Natural killer cell treated with Interleukin-12 subunit alpha and Interleukin-12 subunit beta and Interleukin-15 and Interleukin-18, amount 100 ng/mL, for 72 hours (primary cell): ENCODE results near the gene SOX8. TPM values are rescaled to one million over a fixed set of nuclear protein-coding genes. Genes with fewer than 3 reads are reported as not detected.

Source experiments
- ATAC-seq, 2 donors: fragments of 150-1000 bp; cut with Tn5 transposase in 1 of 2; sonication (Bioruptor Pico), chemical (Tn5 transposase) in 1 of 2; 2 replicates each; pipeline ENCODE4 v1.10.0; 2021
- DNase-seq: peaks from one replicate; pipeline ENCODE4 v3.0.0; 2022; ENCODE audit warnings: low spot score
- H3K27ac Mint-ChIP-seq, 2 donors: 1 replicate in 1 of 2; 2 replicates in 1 of 2; pipeline ENCODE4 v1.8.0; 2022; ENCODE audit warnings: mixed read lengths in 2 of 2, mild to moderate bottlenecking in 1 of 2, moderate library complexity in 1 of 2
- H3K27me3 Mint-ChIP-seq, 2 donors: 1 replicate in 1 of 2; 2 replicates in 1 of 2; pipeline ENCODE4 v1.8.0; 2022; ENCODE audit warnings: mixed read lengths in 2 of 2
- H3K36me3 Mint-ChIP-seq: one replicate; pipeline ENCODE4 v1.8.0; 2022; ENCODE audit warnings: mixed read lengths
- H3K4me1 Mint-ChIP-seq, 2 donors: 1 replicate in 1 of 2; 2 replicates in 1 of 2; pipeline ENCODE4 v1.8.0; 2022; ENCODE audit warnings: low read depth in 2 of 2, mixed read lengths in 2 of 2, mild to moderate bottlenecking in 1 of 2
- H3K4me3 Mint-ChIP-seq: one replicate; pipeline ENCODE4 v1.8.0; 2022; ENCODE audit warnings: mixed read lengths
- H3K9me3 Mint-ChIP-seq: 2 replicates; pipeline ENCODE4 v1.8.0; 2022; ENCODE audit warnings: mixed read lengths
- total RNA-seq, 2 donors: library from RNA; stranded (reverse); gene quantifications; one replicate each; pipeline ENCODE4 v1.2.3, GENCODE V29; 2022

The SOX8 gene
- total RNA-seq, 2 donors from 2014 or later: 0.20 TPM; not detected in 1

GRCh38 chr16:972316-973002 lies 9.1 kb upstream of the SOX8 start:
- Mint-ChIP-seq H3K9me3 (no peaks in the 10 kb centered on the region), H3K4me3 (peak overlapping the region; percentile 71), H3K27ac (peak overlapping the region in 1 of 2 donors; percentile 61), H3K27me3 (peaks cover 0 to under 1% of the 10 kb centered on the region in 2 donors), H3K4me1 (peaks cover 7 to 17% of the 10 kb centered on the region in 2 donors), H3K36me3 (no peaks in the 10 kb centered on the region)
- DNase-seq (no peak), ATAC-seq (no peak)

DNA sequence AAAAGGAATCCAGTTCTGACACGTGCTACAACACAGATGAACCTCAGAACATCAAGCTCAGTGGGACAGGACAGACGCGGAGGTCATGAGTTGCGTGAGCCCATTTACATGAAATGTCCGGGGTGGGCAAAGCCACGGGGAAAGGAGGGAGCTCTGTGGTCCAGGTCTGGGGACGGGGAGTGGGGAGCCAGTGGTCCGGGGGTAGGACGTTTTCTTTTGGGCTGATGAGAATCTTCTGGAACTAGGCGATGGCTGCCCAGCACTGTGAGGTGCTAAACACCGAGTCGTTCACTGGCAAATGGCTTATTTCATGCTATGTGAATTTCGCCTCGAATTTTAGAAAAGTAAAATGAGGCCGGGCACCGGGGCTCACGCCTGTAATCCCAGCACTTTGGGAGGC lies 8.2 kb upstream of the SOX8 start:
- Mint-ChIP-seq H3K4me1 (peaks cover 4 to 18% of the 10 kb centered on the region in 2 donors), H3K4me3 (no peak overlapping the region), H3K27me3 (peaks cover 6 to 10% of the 10 kb centered on the region in 2 donors), H3K27ac (no peak overlapping the region), H3K9me3 (no peaks in the 10 kb centered on the region), H3K36me3 (no peaks in the 10 kb centered on the region)
- ATAC-seq (no peak), DNase-seq (no peak)

DNA sequence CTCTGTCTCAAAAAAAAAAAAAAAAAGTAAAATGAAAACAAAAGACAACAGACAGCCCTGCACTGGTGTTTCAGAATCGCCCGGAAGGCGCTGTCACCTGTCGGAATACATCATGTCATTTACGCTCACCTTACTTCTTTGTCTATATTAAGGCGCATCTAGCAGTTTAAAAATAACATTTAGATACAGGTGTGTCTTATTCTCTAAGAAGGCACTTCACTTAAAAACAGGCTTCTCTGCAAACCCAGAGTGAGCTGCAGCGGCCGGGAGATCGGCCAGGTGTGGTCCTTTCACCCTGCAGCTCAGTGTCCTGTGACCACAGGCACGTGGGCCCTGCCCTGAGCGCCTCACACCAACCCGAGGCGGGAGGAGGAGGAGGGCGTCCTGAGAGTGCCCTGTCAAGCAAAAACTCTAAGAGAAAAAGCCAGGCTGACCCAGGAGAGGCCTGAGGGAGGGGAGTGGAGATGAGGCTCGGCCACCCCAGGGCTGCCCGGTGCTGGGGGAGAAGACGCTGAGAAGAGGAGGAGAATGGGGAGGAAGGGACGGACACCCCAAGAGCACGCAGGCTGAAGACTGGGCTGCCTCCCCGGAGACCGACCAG lies 7.5 kb upstream of the SOX8 start:
- Mint-ChIP-seq H3K9me3 (no peaks in the 10 kb centered on the region), H3K27ac (no peak overlapping the region), H3K4me3 (no peak overlapping the region), H3K36me3 (no peaks in the 10 kb centered on the region), H3K27me3 (peaks cover 6 to 11% of the 10 kb centered on the region in 2 donors), H3K4me1 (peaks cover 0 to 15% of the 10 kb centered on the region in 2 donors)
- no peak for DNase-seq
- no peak for ATAC-seq

- Mint-ChIP-seq H3K27ac (no peak overlapping the region), H3K27me3 (peaks cover 6 to 11% of the 10 kb centered on the region in 2 donors), H3K36me3 (no peaks in the 10 kb centered on the region), H3K9me3 (no peaks in the 10 kb centered on the region), H3K4me1 (peaks cover 0 to 15% of the 10 kb centered on the region in 2 donors), H3K4me3 (no peak overlapping the region)
- DNase-seq (no peak), ATAC-seq (no peak)
These were observed 6.8 kb upstream of the SOX8 start for GRCh38 chr16:974611-975261.

- DNase-seq (no peak), ATAC-seq (no peak)
- peaks cover 6 to 11% of the 10 kb centered on the region in 2 donors for H3K27me3 Mint-ChIP-seq
- H3K27ac Mint-ChIP-seq: no peak overlapping the region
- H3K9me3 Mint-ChIP-seq: no peaks in the 10 kb centered on the region
- H3K36me3 Mint-ChIP-seq: no peaks in the 10 kb centered on the region
- H3K4me3 Mint-ChIP-seq: no peak overlapping the region
- H3K4me1 Mint-ChIP-seq: peaks cover 0 to 15% of the 10 kb centered on the region in 2 donors
These were observed 6.3 kb upstream of the SOX8 start for GRCh38 chr16:975291-975690.

DNA sequence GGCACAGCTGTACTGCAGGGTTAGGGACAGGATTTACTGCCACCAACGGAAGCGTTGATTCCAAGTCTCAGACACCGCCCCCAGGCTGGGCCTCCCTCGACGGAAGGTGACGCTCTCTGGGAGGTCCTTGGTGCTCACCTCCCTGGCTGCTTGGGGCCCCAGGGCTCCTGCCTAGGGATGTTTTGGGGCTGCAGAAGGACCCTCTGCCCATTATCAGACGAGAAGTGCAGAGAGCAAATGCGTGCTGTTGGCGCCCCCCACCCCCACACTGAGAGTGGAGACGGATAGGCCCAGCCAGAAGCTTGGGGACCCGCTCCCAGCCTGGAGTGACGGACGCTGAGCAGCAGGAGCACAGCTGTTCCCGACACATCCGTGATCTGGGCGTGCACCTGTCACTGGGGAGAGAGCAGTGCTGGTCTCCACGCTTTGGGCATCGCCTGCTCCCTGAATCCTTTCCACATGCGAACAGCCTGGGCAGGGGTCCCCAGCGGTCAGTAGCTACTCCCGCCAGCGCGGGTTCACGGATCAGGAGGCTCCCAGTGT lies 5.1 kb upstream of the SOX8 start:
- no peak for DNase-seq
- H3K4me3 Mint-ChIP-seq: no peak overlapping the region
- peaks cover 6 to 11% of the 10 kb centered on the region in 2 donors for H3K27me3 Mint-ChIP-seq
- no peaks in the 10 kb centered on the region for H3K9me3 Mint-ChIP-seq
- peaks cover 0 to 13% of the 10 kb centered on the region in 2 donors for H3K4me1 Mint-ChIP-seq
- H3K36me3 Mint-ChIP-seq: no peaks in the 10 kb centered on the region
- no peak for ATAC-seq
- H3K27ac Mint-ChIP-seq: no peak overlapping the region

GRCh38 chr16:977081-977701 lies 4.4 kb upstream of the SOX8 start:
- Mint-ChIP-seq H3K4me1 (peaks cover 0 to 6% of the 10 kb centered on the region in 2 donors), H3K27ac (no peak overlapping the region), H3K36me3 (no peaks in the 10 kb centered on the region), H3K4me3 (no peak overlapping the region), H3K9me3 (no peaks in the 10 kb centered on the region), H3K27me3 (peaks cover 6 to 11% of the 10 kb centered on the region in 2 donors)
- ATAC-seq (no peak), DNase-seq (no peak)

- Mint-ChIP-seq H3K27me3 (peaks cover 8 to 11% of the 10 kb centered on the region in 2 donors), H3K9me3 (no peaks in the 10 kb centered on the region), H3K36me3 (no peaks in the 10 kb centered on the region), H3K4me3 (no peak overlapping the region), H3K4me1 (peaks cover 0 to 6% of the 10 kb centered on the region in 2 donors), H3K27ac (no peak overlapping the region)
- no peak for ATAC-seq
- no peak for DNase-seq
These were observed 3.7 kb upstream of the SOX8 start for GRCh38 chr16:977896-978295.

- Mint-ChIP-seq H3K27me3 (peaks cover 8 to 11% of the 10 kb centered on the region in 2 donors), H3K36me3 (no peaks in the 10 kb centered on the region), H3K27ac (no peak overlapping the region), H3K4me1 (peaks cover 0 to 6% of the 10 kb centered on the region in 2 donors), H3K9me3 (no peaks in the 10 kb centered on the region), H3K4me3 (no peak overlapping the region)
- DNase-seq (no peak), ATAC-seq (no peak)
These were observed 3.2 kb upstream of the SOX8 start for GRCh38 chr16:978403-978802.

DNA sequence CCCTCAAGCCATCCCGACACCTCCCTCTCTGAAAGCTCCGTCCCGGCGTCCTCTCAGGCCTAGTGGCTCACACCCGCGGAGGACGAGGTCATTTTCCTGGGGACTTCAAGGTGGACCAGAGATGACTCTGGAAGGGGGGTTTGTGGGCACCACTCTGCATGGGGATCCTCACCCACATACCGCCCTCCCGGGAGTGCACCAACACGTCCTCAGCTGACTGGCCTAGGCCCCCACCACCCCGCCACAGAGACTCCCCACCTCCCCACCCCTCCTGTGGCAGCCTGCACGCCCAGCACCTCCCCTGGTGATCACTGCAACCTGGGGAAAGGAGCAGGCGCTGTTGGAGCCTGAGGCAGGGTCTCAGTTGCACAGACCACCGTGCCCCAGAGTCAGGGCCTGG lies 2.4 kb upstream of the SOX8 start:
- Mint-ChIP-seq H3K27me3 (peaks cover 8 to 11% of the 10 kb centered on the region in 2 donors), H3K4me1 (peaks cover 0 to 6% of the 10 kb centered on the region in 2 donors), H3K27ac (no peak overlapping the region), H3K36me3 (no peaks in the 10 kb centered on the region), H3K9me3 (no peaks in the 10 kb centered on the region), H3K4me3 (no peak overlapping the region)
- ATAC-seq (no peak), DNase-seq (no peak)

- Mint-ChIP-seq H3K9me3 (no peaks in the 10 kb centered on the region), H3K27ac (no peak overlapping the region), H3K4me1 (peaks cover 0 to 6% of the 10 kb centered on the region in 2 donors), H3K36me3 (no peaks in the 10 kb centered on the region), H3K4me3 (no peak overlapping the region), H3K27me3 (peaks cover 8 to 11% of the 10 kb centered on the region in 2 donors)
- ATAC-seq (no peak), DNase-seq (no peak)
These were observed 1.5 kb upstream of the SOX8 start for GRCh38 chr16:979859-980594.

DNA sequence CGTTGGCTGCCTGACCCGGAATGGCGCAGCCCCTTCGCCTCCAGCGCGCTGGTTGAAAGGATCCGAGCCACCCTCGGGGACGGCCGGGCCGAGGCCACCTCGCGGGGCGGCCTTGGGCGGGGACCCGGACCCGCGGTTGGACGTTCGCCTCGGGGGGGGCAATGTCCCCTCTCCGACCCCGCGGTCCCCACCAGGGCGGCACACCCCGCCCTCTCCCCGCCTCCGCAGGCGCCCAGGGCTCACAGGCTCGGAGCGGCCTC lies 1.0 kb upstream of the SOX8 start:
- Mint-ChIP-seq H3K4me3 (no peak overlapping the region), H3K9me3 (no peaks in the 10 kb centered on the region), H3K4me1 (peaks cover 0 to 6% of the 10 kb centered on the region in 2 donors), H3K36me3 (no peaks in the 10 kb centered on the region), H3K27me3 (peaks cover 8 to 11% of the 10 kb centered on the region in 2 donors), H3K27ac (no peak overlapping the region)
- DNase-seq: no peak
- ATAC-seq: no peak
